ENCODE measurements around the gene CCDC138. TPM values are rescaled to one million over a fixed set of nuclear protein-coding genes. Genes with fewer than 3 reads are reported as not detected.

Gene CCDC138
- total RNA-seq, 1 donor from 2014 or later, result 6.1 TPM

- no peaks in the 10 kb centered on the region for H3K36me3 ChIP-seq (ENCODE audit: insufficient read depth, low read length)
- H3K27ac Mint-ChIP-seq (ENCODE audit: unreplicated experiment), result no peak overlapping the region
- H4K20me1 ChIP-seq (ENCODE audit: insufficient read depth, low read length), result no peaks in the 10 kb centered on the region
- FAIRE-seq (no peak), DNase-seq (ENCODE audit: low read depth) (no peak)
- H3K4me2 ChIP-seq (ENCODE audit: low read length), result no peak overlapping the region
- no peak overlapping the region for H2AFZ ChIP-seq (ENCODE audit: low read depth, low read length)
- no peak overlapping the region for H3K4me3 Mint-ChIP-seq (ENCODE audit: unreplicated experiment)
- peaks cover 3% of the 10 kb centered on the region for H3K9me3 ChIP-seq (ENCODE audit: insufficient read depth, low read depth, low read length)
- peaks cover 6% of the 10 kb centered on the region for H3K36me3 Mint-ChIP-seq (ENCODE audit: low read depth, unreplicated experiment)
- H3K79me2 ChIP-seq (ENCODE audit: insufficient read depth, low read length), result no peaks in the 10 kb centered on the region
- H3K27ac ChIP-seq (ENCODE audit: low read depth, low read length), result no peak overlapping the region
- H3K27me3 ChIP-seq (ENCODE audit: insufficient read depth, low read length), result no peaks in the 10 kb centered on the region
- H3K4me1 ChIP-seq (ENCODE audit: insufficient read depth, low read length), result no peaks in the 10 kb centered on the region
- TF ChIP-seq CTCF (IDR thresholded peaks at IDR 0.05; ENCODE audit: insufficient read depth, low read depth, low read length) (no peak), EZH2 (IDR thresholded peaks at IDR 0.05; ENCODE audit: insufficient read depth, low read length) (no peak)
- H3K4me3 ChIP-seq (ENCODE audit: insufficient read depth, low read depth, low read length), result no peak overlapping the region
- H3K9me3 Mint-ChIP-seq (ENCODE audit: unreplicated experiment), result peaks cover 22% of the 10 kb centered on the region
- H3K27me3 Mint-ChIP-seq (ENCODE audit: low read depth, unreplicated experiment), result no peaks in the 10 kb centered on the region
- no peak overlapping the region for H3K9ac ChIP-seq (ENCODE audit: low read length)
- H3K4me1 Mint-ChIP-seq (ENCODE audit: low read depth, unreplicated experiment), result peaks cover 2% of the 10 kb centered on the region
Observed at GRCh38 chr2:108884619-108885018, 98.0 kb downstream of the CCDC138 start.

GRCh38 chr2:108889907-108890306, 103.3 kb downstream of the CCDC138 start:
- Histone ChIP-seq H3K4me3 (ENCODE audit: insufficient read depth, low read depth, low read length) (no peak overlapping the region), H3K9me3 (ENCODE audit: insufficient read depth, low read depth, low read length) (no peaks in the 10 kb centered on the region), H3K27me3 (ENCODE audit: insufficient read depth, low read length) (no peaks in the 10 kb centered on the region), H3K36me3 (ENCODE audit: insufficient read depth, low read length) (no peaks in the 10 kb centered on the region), H2AFZ (ENCODE audit: low read depth, low read length) (no peak overlapping the region), H3K27ac (ENCODE audit: low read depth, low read length) (no peak overlapping the region), H3K79me2 (ENCODE audit: insufficient read depth, low read length) (no peaks in the 10 kb centered on the region), H4K20me1 (ENCODE audit: insufficient read depth, low read length) (no peaks in the 10 kb centered on the region), H3K9ac (ENCODE audit: low read length) (no peak overlapping the region), H3K4me1 (ENCODE audit: insufficient read depth, low read length) (no peaks in the 10 kb centered on the region), H3K4me2 (ENCODE audit: low read length) (no peak overlapping the region)
- DNase-seq (ENCODE audit: low read depth), result no peak
- Mint-ChIP-seq H3K36me3 (ENCODE audit: low read depth, unreplicated experiment) (peaks cover 6% of the 10 kb centered on the region), H3K27me3 (ENCODE audit: low read depth, unreplicated experiment) (no peaks in the 10 kb centered on the region), H3K9me3 (ENCODE audit: unreplicated experiment) (peaks cover 26% of the 10 kb centered on the region), H3K4me3 (ENCODE audit: unreplicated experiment) (no peak overlapping the region), H3K27ac (ENCODE audit: unreplicated experiment) (no peak overlapping the region), H3K4me1 (ENCODE audit: low read depth, unreplicated experiment) (no peaks in the 10 kb centered on the region)
- TF ChIP-seq EZH2 (IDR thresholded peaks at IDR 0.05; ENCODE audit: insufficient read depth, low read length) (no peak), CTCF (IDR thresholded peaks at IDR 0.05; ENCODE audit: insufficient read depth, low read depth, low read length) (no peak)
- no peak for FAIRE-seq

- Mint-ChIP-seq H3K4me3 (ENCODE audit: unreplicated experiment) (no peak overlapping the region), H3K9me3 (ENCODE audit: unreplicated experiment) (peaks cover 25% of the 10 kb centered on the region), H3K27me3 (ENCODE audit: low read depth, unreplicated experiment) (no peaks in the 10 kb centered on the region), H3K36me3 (ENCODE audit: low read depth, unreplicated experiment) (peaks cover 6% of the 10 kb centered on the region), H3K27ac (ENCODE audit: unreplicated experiment) (no peak overlapping the region), H3K4me1 (ENCODE audit: low read depth, unreplicated experiment) (no peaks in the 10 kb centered on the region)
- H3K79me2 ChIP-seq (ENCODE audit: insufficient read depth, low read length), result no peaks in the 10 kb centered on the region
- no peak for TF ChIP-seq CTCF (IDR thresholded peaks at IDR 0.05; ENCODE audit: insufficient read depth, low read depth, low read length)
- TF ChIP-seq EZH2 (IDR thresholded peaks at IDR 0.05; ENCODE audit: insufficient read depth, low read length), result no peak
- H3K4me1 ChIP-seq (ENCODE audit: insufficient read depth, low read length), result no peaks in the 10 kb centered on the region
- no peak overlapping the region for H2AFZ ChIP-seq (ENCODE audit: low read depth, low read length)
- no peaks in the 10 kb centered on the region for H3K27me3 ChIP-seq (ENCODE audit: insufficient read depth, low read length)
- no peaks in the 10 kb centered on the region for H4K20me1 ChIP-seq (ENCODE audit: insufficient read depth, low read length)
- no peak overlapping the region for H3K9ac ChIP-seq (ENCODE audit: low read length)
- H3K9me3 ChIP-seq (ENCODE audit: insufficient read depth, low read depth, low read length), result peaks cover 5% of the 10 kb centered on the region
- no peak overlapping the region for H3K4me3 ChIP-seq (ENCODE audit: insufficient read depth, low read depth, low read length)
- no peak overlapping the region for H3K27ac ChIP-seq (ENCODE audit: low read depth, low read length)
- H3K4me2 ChIP-seq (ENCODE audit: low read length), result no peak overlapping the region
- FAIRE-seq (no peak), DNase-seq (ENCODE audit: low read depth) (no peak)
- no peaks in the 10 kb centered on the region for H3K36me3 ChIP-seq (ENCODE audit: insufficient read depth, low read length)
Observed at GRCh38 chr2:108893277-108893676, 106.7 kb downstream of the CCDC138 start.

Data from astrocyte (in vitro differentiated cells and primary cell).